Loucy (cell line): Measurements from ENCODE around the gene MYO5B.

Experiments used
- CTCF ChIP-seq: fragments of 200-600 bp; sonication (generic); conservative IDR thresholded peaks from 2 replicates; pipeline ENCODE4 v1.5.1; 2014; ENCODE audit warnings: mild to moderate bottlenecking, antibody characterized with exemption, low read length
- EZH2phosphoT487 ChIP-seq: fragments of 200-600 bp; IDR thresholded peaks from 2 replicates; pipeline ENCODE4 v1.6.1; 2018; ENCODE audit warnings: antibody characterized with exemption, mild to moderate bottlenecking, moderate library complexity, borderline replicate concordance

GRCh38 chr18:50011813-50012435, 183.0 kb downstream of the MYO5B start:
- TF ChIP-seq EZH2phosphoT487 (no peak), CTCF (no peak)
